ENCODE results near the gene ANLN.

DNA sequence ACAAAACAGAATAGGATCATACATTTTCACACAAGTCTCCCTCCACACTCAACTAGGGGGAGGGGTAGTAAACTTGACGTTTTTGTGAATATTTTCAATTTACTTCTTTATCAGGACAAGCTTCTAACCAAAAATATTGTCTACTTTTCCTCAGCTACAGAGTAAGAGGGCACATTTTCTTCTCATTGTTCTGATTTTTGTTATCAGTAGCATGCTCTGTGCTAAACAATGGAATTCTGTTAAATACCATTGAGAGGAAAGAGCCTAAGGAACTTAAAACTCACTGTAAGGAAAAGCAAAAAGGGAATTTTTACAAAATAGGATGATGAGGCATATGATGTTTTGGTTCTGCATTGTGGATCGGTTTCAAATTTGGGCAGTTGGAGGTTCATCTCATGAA lies 41.2 kb downstream of the ANLN start:
- TF ChIP-seq, protein P1, sequence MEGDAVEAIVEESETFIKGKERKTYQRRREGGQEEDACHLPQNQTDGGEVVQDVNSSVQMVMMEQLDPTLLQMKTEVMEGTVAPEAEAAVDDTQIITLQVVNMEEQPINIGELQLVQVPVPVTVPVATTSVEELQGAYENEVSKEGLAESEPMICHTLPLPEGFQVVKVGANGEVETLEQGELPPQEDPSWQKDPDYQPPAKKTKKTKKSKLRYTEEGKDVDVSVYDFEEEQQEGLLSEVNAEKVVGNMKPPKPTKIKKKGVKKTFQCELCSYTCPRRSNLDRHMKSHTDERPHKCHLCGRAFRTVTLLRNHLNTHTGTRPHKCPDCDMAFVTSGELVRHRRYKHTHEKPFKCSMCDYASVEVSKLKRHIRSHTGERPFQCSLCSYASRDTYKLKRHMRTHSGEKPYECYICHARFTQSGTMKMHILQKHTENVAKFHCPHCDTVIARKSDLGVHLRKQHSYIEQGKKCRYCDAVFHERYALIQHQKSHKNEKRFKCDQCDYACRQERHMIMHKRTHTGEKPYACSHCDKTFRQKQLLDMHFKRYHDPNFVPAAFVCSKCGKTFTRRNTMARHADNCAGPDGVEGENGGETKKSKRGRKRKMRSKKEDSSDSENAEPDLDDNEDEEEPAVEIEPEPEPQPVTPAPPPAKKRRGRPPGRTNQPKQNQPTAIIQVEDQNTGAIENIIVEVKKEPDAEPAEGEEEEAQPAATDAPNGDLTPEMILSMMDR (IDR thresholded peaks at IDR 0.05; ENCODE audit: borderline replicate concordance, extremely low read depth, low read length, poor library complexity, severe bottlenecking): no peak
- TF ChIP-seq EZH2 (IDR thresholded peaks at IDR 0.05; ENCODE audit: borderline replicate concordance, low read depth, low read length, severe bottlenecking): no peak

Data from DND-41 (cell line).